T-helper 2 cell (primary cell): ENCODE measurements around the gene METRNL.

Source experiments
- DNase-seq, 5 experiments: peaks; one replicate each; pipeline versions ENCODE4 v3.0.0 to v3.0.0-alpha.2; 2012 to 2022

Gene METRNL

GRCh38 chr17:83094291-83094690 is 14.9 kb downstream of the METRNL start:
- DNase-seq: no peak

DNA sequence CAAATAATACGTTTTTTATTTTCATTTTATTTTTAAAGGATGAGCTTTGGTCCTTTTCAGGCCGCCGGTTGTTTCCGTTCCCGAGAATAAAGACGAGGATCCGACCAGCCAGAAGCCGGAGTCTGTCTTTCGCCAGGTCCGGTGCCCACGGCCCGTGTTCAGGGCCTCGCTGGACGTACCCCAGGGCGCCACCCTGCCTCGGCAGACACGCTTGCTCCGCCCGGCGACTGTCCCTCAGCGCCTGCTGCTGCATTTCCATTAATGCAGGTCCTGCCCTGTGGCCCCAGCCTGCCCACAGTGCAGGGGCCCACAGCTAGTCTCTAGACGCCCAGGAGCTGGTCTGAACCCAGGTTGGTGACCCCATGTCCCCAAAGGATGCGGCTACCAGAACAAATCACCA is 15.6 kb downstream of the METRNL start:
- no peak for DNase-seq

DNA sequence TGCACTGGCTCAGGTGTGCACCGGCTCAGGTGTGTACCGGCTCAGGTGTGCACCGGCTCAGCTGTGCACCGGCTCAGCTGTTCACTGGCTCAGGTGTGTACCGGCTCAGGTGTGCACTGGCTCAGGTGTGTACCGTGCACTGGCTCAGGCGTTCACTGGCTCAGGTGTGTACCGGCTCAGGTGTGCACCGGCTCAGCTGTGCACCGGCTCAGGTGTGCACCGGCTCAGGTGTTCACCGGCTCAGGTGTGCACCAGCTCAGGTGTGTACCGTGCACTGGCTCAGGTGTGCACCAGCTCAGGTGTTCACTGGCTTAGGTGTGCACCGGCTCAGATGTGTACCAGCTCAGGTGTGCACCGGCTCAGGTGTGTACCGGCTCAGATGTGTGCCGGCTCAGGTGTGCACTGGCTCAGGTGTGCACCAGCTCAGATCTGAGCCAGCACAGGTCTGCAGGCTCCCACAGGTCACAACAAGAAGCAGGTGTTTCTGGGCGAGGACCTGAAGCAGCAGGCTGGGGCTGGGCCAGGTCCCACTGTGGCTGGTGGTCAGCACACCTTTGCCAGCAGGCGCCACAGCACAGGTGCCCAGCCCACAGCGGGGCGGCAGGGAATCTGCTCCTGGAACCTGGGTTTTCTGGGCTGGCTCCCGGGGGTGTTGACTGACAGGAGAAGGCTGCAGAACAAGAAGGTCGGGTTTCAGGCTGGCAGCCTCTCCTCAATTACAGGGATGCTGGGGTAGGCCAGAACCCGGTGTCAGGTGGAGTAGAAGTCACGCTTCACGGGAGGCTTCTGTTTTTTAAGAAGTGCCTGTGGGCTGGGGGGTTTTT is 17.2 kb downstream of the METRNL start:
- no peak for DNase-seq

DNA sequence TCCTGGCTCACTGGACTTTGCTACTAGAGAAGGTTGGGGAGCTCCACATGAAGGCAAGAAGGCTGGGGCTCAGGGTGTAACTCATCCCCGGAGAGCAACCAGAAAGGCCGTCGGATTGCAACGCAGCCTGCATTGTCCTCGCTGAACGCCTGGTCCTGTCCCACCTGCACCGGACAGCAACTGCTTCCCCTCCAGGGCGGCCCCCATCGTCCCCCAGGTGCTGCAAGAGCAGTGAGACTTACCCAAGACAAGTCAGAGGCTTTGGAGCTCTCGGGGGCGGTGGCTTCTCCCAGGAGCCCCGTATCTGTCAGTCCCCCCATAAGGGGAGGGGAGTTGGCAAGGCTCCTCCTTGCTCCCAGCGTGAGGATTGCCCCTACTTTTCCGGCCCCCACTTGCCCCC is 18.4 kb downstream of the METRNL start:
- DNase-seq: no peak

DNA sequence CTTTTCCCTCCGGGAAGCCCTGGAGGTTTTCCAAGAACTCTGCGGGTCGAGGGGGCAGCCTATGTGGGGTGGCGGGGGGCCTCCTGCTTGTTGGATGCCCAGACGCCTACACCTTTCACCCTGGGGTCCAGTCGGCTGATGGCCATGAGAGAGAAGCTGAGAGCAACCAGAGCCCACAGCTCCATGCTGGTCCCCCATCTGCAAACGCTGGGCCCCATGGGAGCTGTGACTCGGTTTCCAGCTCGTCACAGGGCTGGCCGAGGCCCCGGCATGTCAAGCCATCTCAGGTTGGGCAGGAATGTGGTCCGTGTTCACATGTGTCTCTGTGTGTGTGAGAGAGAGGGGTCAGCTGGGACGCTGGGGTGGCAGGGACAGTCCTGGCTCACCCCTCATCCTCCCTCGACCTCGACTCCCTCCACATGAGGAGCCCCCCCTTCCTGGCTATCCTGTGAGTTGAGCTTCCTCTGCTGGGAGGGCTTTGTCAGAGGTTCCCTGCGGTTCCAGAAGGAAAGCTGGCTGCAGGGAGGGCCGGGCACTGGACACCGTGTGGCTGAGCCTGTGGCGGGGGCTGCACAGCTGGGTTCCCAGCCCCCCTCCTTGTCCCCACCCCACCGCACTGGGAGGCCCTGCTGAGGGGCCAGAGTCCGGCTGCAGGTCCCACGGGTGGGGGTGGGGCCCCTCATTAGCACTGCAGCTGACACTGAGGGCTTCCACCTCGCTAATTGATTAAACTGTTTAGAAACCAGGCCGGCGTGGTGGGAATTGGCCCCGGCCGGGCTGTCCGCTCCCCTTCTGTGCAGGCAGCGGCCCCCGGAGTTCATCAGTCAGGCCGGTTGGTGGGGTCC is 19.1 kb downstream of the METRNL start:
- DNase-seq: no peak

- DNase-seq: no peak
Observed at GRCh38 chr17:83099086-83099555, 19.7 kb downstream of the METRNL start.

DNA sequence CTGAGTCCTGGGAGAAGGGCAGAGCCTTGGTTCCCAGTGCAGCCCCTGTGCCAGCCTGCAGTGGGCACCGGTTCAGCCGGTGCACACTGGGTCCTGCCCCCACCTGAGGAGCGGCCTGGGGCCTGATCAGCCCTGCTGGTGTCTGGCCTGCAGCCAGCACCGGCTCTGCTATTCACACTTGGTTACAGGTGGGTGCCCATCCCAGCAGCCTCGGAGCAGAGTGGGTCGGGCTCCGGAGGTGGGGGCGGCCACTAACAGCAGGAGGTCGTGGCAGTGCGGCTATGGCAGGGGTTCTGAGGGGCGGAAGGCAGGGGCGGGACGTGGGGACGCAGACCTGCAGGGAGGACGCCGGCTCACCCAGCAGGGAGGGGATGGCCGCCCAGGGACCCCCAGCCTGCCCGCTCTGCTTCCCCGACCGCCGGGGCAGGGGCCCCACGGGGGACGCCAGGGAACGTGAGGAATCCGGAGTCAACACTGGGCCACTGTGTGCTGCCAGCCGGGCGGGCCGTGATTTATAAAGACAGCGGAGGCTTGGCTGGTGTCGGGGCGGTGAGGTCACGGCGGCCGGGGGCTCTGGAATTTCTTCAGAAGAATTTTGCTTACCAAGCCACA is 20.3 kb downstream of the METRNL start:
- no peak for DNase-seq

- no peak for DNase-seq
Observed at GRCh38 chr17:83100220-83100852, 20.9 kb downstream of the METRNL start.

DNA sequence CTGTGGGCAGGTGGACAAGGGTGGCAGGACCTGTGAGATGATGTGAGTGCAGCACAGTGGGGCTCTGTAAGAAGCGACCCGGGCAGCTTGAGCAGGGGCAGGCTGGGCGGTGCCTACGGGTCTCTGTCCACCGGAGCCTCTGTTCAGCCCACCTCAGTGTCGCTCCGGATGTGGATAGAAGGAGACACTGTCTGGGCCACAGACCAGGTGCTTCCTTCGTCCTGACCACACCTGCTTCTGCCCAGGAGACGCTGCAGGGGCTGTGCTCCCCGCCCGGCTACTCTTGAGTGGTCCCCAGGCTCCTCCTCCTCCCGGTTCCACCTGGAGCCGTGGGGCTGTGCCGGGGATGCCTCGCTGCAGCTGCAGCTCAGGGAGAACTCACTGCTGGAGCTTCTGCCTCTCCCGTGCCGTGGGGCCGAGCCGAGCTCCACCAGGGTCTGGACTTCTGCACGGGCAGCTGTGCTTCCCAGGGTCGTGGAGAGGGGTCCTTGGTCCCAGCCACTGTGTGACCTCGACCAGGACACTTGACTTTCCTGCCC is 21.5 kb downstream of the METRNL start:
- peak in 1 of 5 experiments; percentile 38 for DNase-seq

GRCh38 chr17:83101805-83102480 is 22.5 kb downstream of the METRNL start:
- DNase-seq: no peak

GRCh38 chr17:83103200-83103942 is 24.0 kb downstream of the METRNL start:
- DNase-seq: peak in 1 of 5 experiments; percentile 49

- DNase-seq: no peak
Observed at GRCh38 chr17:83103943-83104311, 24.5 kb downstream of the METRNL start.

DNA sequence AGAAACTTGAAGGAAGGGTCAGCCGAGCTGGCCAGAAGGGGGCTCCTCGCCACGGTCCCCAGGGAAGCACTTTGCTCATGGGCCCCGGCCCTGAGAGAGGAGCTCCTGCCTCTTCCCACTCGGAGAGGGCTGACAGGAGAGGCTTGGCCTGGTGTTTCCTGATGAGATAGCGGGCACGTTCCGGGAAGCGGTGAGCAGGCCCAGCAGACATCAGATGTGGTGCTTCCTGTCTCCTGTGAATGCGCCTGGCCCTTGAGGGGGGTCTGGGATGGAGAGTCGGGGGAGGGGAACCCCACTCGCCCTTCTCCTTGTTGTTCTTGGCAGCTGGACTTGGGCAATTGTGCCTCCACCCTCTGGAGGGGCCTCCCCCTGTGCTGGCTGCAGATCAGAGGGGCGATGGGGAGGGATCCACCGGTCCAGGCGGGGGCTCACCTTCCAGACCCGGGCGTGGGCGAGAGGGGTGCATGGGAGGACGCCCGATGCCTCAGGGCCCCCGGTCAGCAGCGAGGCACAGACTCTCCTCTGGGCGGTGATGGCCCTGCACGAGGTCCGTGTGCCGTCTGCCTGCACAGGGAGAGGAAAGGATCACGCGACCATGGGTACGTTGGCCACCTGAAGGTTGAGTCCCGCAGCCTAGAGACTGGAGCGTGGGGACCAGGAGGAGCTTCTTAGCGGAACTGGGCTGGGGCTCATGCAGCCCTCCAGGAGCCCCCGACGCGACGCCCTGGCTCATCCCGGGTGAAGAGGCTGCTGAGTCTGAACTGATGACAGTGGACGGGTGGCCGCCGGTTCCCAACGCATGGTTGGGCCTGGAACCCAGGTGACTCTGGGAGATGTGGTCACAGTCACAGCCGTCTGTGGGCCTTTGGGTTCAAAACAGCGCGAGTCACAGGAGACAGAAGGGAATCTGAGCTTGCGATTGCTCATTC is 25.4 kb downstream of the METRNL start:
- DNase-seq: no peak

- no peak for DNase-seq
Observed at GRCh38 chr17:83105512-83105911, 26.1 kb downstream of the METRNL start.

DNA sequence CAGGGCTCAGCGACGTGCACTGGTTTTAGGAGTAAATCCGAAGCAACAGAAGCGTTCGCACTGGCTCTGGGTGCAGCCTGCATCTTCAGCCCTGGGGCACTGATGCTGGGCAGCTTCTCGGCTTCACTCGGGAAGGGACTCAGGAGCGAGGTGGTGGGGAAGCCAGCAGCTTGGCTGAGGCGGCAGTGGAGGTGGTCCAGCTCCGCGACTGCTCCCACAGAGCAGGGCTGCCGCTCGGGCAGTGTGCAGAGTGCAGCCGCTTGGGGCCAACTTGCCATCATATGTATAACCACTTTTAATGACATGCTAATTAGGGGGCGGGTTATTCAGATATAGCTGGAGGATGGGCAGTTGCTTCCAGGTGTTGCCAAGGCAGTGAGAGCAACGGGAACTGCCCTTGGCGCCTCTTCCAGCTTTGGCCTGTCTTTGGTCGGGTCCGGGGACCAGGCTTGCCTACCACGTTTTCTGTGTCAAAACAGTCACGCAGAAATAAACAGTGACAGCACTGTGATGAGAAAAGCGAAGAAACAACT is 26.7 kb downstream of the METRNL start:
- no peak for DNase-seq

DNA sequence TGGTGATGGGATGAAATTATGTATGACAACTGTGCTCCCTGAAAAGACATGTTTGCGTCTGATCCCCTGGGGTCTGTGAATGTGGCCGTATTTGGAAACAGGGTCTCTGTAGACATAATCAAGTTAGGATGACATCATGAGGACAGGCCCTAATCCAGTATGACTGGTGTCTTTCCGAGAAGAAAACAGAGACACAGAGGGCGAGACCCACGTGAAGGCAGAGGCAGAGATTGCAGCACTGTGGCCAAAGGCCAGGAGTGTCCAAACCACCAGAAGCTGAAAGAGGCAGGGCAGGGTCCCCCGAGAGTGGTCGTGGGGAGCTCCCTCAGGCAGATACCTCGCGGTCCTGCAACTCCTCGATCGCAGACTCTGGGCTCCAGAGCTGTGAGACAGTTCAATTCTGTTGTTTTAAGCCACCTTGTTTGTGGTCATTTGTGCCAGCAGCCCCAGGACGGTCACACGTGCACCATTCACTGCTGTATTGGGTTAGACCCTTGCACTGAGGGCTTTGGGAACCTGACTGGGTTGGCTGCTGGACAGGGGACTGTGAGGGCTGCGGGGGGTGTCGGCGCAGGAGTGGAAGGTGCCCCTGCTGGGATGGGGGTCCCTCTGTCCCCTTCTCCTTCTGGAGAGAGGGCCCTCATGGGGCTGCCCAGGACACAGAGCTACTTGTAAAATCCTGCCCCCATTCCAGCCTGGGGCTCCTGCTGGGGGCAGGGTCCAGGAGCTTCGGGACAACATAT is 27.7 kb downstream of the METRNL start:
- DNase-seq: no peak

- DNase-seq: no peak
Observed at GRCh38 chr17:83107656-83108048, 28.2 kb downstream of the METRNL start.

DNA sequence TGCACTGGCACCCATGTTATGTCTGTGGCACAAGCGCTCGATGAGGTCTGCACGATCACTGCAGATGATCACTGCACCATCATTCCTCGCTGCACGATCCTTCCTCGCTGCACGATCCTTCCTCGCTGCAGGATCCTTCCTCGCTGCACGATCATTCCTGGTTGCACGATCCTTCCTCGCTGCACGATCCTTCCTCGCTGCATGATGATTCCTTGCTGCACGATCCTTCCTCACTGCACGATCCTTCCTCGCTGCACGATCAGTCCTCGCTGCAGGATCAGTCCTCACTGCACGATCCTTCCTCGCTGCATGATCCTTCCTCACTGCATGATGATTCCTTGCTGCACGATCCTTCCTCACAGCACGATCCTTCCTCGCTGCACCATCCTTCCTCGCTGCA is 29.3 kb downstream of the METRNL start:
- DNase-seq: no peak

GRCh38 chr17:83109386-83109785 is 30.0 kb downstream of the METRNL start:
- no peak for DNase-seq
